Activated naive CD4-positive, alpha-beta T cell treated with anti-CD3 and anti-CD28 coated beads, Interleukin-2, amount 10 ng/mL, durations not matched to agents 7 days and 5 days (primary cell): ENCODE data around the gene ACOX2.

Experiments
- CTCF ChIA-PET: fragments of 350-600 bp; sonication (Branson Sonifier 250); formaldehyde crosslinking; loops from one replicate; lab custom pipeline; 2021; ENCODE audit warnings: antibody characterized with exemption; lab: Charles Lee
- DNase-seq: peaks from one replicate; pipeline ENCODE4 v3.0.0-alpha.2; 2020
- H3K27ac Mint-ChIP-seq: one replicate; pipeline ENCODE4 v1.8.0; 2021; ENCODE audit warnings: mild to moderate bottlenecking, moderate library complexity, mixed read lengths
- H3K27me3 Mint-ChIP-seq: one replicate; pipeline ENCODE4 v1.8.0; 2021; ENCODE audit warnings: mild to moderate bottlenecking, mixed read lengths
- H3K36me3 Mint-ChIP-seq: one replicate; pipeline ENCODE4 v1.8.0; 2021; ENCODE audit warnings: mixed read lengths
- H3K4me1 Mint-ChIP-seq: one replicate; pipeline ENCODE4 v1.8.0; 2021; ENCODE audit warnings: mixed read lengths
- H3K4me3 Mint-ChIP-seq: one replicate; pipeline ENCODE4 v1.8.0; 2021; ENCODE audit warnings: mild to moderate bottlenecking, moderate library complexity, mixed read lengths
- H3K9me3 Mint-ChIP-seq: one replicate; pipeline ENCODE4 v1.8.0; 2021; ENCODE audit warnings: mixed read lengths

ACOX2 gene

GRCh38 chr3:58474967-58475578 is 61.9 kb downstream of the ACOX2 start:
- no peak for DNase-seq
- peaks cover 8% of the 10 kb centered on the region for H3K27me3 Mint-ChIP-seq
- no peak overlapping the region for H3K4me3 Mint-ChIP-seq
- H3K4me1 Mint-ChIP-seq, result peaks cover 48% of the 10 kb centered on the region
- no peak overlapping the region for H3K27ac Mint-ChIP-seq
- no peaks in the 10 kb centered on the region for H3K9me3 Mint-ChIP-seq
- CTCF ChIA-PET, result interaction anchor here (0.9 to 2.2 kb wide), 3 partner anchors 11 to 56 kb away, joined by 3 to 7 read pairs (median 4); no protein-coding TSS in a partner anchor
- no peaks in the 10 kb centered on the region for H3K36me3 Mint-ChIP-seq

- Mint-ChIP-seq H3K4me3 (no peak overlapping the region), H3K27me3 (peaks cover 7% of the 10 kb centered on the region), H3K36me3 (no peaks in the 10 kb centered on the region), H3K27ac (no peak overlapping the region), H3K4me1 (peaks cover 52% of the 10 kb centered on the region), H3K9me3 (no peaks in the 10 kb centered on the region)
- DNase-seq, result no peak
- CTCF ChIA-PET, result interaction anchor here (0.5 to 2.2 kb wide), 5 partner anchors 11 to 141 kb away, joined by 3 to 7 read pairs (median 4); no protein-coding TSS in a partner anchor
Measured at GRCh38 chr3:58474348-58474911, 62.6 kb downstream of the ACOX2 start.

GRCh38 chr3:58473275-58473674 is 63.7 kb downstream of the ACOX2 start:
- no peak for DNase-seq
- Mint-ChIP-seq H3K27ac (no peak overlapping the region), H3K9me3 (no peaks in the 10 kb centered on the region), H3K36me3 (no peaks in the 10 kb centered on the region), H3K4me1 (peaks cover 52% of the 10 kb centered on the region), H3K4me3 (no peak overlapping the region), H3K27me3 (no peaks in the 10 kb centered on the region)
- CTCF ChIA-PET, result interaction anchor here (0.8 to 4.1 kb wide), 5 partner anchors 10 to 139 kb away, joined by 3 to 32 read pairs (median 5); partner anchors contain the start of gene KCTD6

- H3K36me3 Mint-ChIP-seq, result no peaks in the 10 kb centered on the region
- CTCF ChIA-PET, result interaction anchor here (4.1 kb wide), 1 partner anchor 22 kb away, joined by 32 read pairs; the partner anchor contains the start of gene KCTD6
- peaks cover 52% of the 10 kb centered on the region for H3K4me1 Mint-ChIP-seq
- DNase-seq, result peak; percentile 61
- H3K27ac Mint-ChIP-seq, result peak overlapping the region; percentile 93
- no peaks in the 10 kb centered on the region for H3K27me3 Mint-ChIP-seq
- H3K4me3 Mint-ChIP-seq, result no peak overlapping the region
- no peaks in the 10 kb centered on the region for H3K9me3 Mint-ChIP-seq
Measured at GRCh38 chr3:58471025-58471887, 65.7 kb downstream of the ACOX2 start.

GRCh38 chr3:58470363-58471024 is 66.5 kb downstream of the ACOX2 start:
- Mint-ChIP-seq H3K36me3 (no peaks in the 10 kb centered on the region), H3K27me3 (no peaks in the 10 kb centered on the region), H3K9me3 (no peaks in the 10 kb centered on the region), H3K4me1 (peaks cover 52% of the 10 kb centered on the region), H3K27ac (peak overlapping the region; percentile 93), H3K4me3 (no peak overlapping the region)
- DNase-seq, result no peak
- CTCF ChIA-PET, result interaction anchor here (0.8 to 4.1 kb wide), 2 partner anchors 22 to 140 kb away, joined by 3 to 32 read pairs; partner anchors contain the start of gene KCTD6

- CTCF ChIA-PET, result interaction anchor here (0.6 kb wide), 1 partner anchor 153 kb away, joined by 3 read pairs; no protein-coding TSS in a partner anchor
- H3K4me3 Mint-ChIP-seq, result no peak overlapping the region
- no peaks in the 10 kb centered on the region for H3K9me3 Mint-ChIP-seq
- peaks cover 39% of the 10 kb centered on the region for H3K4me1 Mint-ChIP-seq
- no peak overlapping the region for H3K27ac Mint-ChIP-seq
- no peak for DNase-seq
- no peaks in the 10 kb centered on the region for H3K27me3 Mint-ChIP-seq
- no peaks in the 10 kb centered on the region for H3K36me3 Mint-ChIP-seq
Measured at GRCh38 chr3:58469096-58469495, 67.9 kb downstream of the ACOX2 start.

- no peaks in the 10 kb centered on the region for H3K27me3 Mint-ChIP-seq
- no peaks in the 10 kb centered on the region for H3K36me3 Mint-ChIP-seq
- peaks cover 31% of the 10 kb centered on the region for H3K4me1 Mint-ChIP-seq
- H3K9me3 Mint-ChIP-seq, result no peaks in the 10 kb centered on the region
- H3K4me3 Mint-ChIP-seq, result no peak overlapping the region
- CTCF ChIA-PET, result interaction anchor here (1.1 kb wide), 1 partner anchor 161 kb away, joined by 3 read pairs; the partner anchor contains the start of genes HTD2 and RPP14
- DNase-seq, result no peak
- H3K27ac Mint-ChIP-seq, result no peak overlapping the region
Measured at GRCh38 chr3:58466899-58467563, 70.0 kb downstream of the ACOX2 start.

GRCh38 chr3:58464866-58465265 is 72.1 kb downstream of the ACOX2 start:
- Mint-ChIP-seq H3K9me3 (no peaks in the 10 kb centered on the region), H3K36me3 (no peaks in the 10 kb centered on the region), H3K4me3 (no peak overlapping the region), H3K27me3 (no peaks in the 10 kb centered on the region), H3K27ac (no peak overlapping the region), H3K4me1 (peaks cover 10% of the 10 kb centered on the region)
- CTCF ChIA-PET, result interaction anchor here (1.2 kb wide), 1 partner anchor 178 kb away, joined by 3 read pairs; no protein-coding TSS in a partner anchor
- DNase-seq, result no peak

- H3K9me3 Mint-ChIP-seq, result no peaks in the 10 kb centered on the region
- no peaks in the 10 kb centered on the region for H3K27me3 Mint-ChIP-seq
- H3K27ac Mint-ChIP-seq, result no peak overlapping the region
- no peak for DNase-seq
- no peak overlapping the region for H3K4me3 Mint-ChIP-seq
- H3K36me3 Mint-ChIP-seq, result no peaks in the 10 kb centered on the region
- H3K4me1 Mint-ChIP-seq, result peaks cover 8% of the 10 kb centered on the region
- CTCF ChIA-PET, result interaction anchor here (0.7 to 1.3 kb wide), 15 partner anchors 9 to 143 kb away, joined by 3 to 10 read pairs (median 4); partner anchors contain the start of gene KCTD6
Measured at GRCh38 chr3:58463942-58464271, 73.1 kb downstream of the ACOX2 start.

GRCh38 chr3:58463181-58463941 is 73.6 kb downstream of the ACOX2 start:
- Mint-ChIP-seq H3K27me3 (no peaks in the 10 kb centered on the region), H3K4me3 (no peak overlapping the region), H3K9me3 (no peaks in the 10 kb centered on the region), H3K36me3 (no peaks in the 10 kb centered on the region), H3K4me1 (peaks cover 8% of the 10 kb centered on the region), H3K27ac (no peak overlapping the region)
- peak; percentile 74 for DNase-seq
- CTCF ChIA-PET, result interaction anchor here (0.7 to 1.3 kb wide), 15 partner anchors 9 to 143 kb away, joined by 3 to 10 read pairs (median 4); partner anchors contain the start of gene KCTD6

- no peak for DNase-seq
- Mint-ChIP-seq H3K4me1 (peaks cover 8% of the 10 kb centered on the region), H3K4me3 (no peak overlapping the region), H3K27me3 (no peaks in the 10 kb centered on the region), H3K27ac (no peak overlapping the region), H3K9me3 (no peaks in the 10 kb centered on the region), H3K36me3 (no peaks in the 10 kb centered on the region)
- CTCF ChIA-PET, result no interaction called here
Measured at GRCh38 chr3:58462829-58463180, 74.2 kb downstream of the ACOX2 start.

- no peak overlapping the region for H3K27ac Mint-ChIP-seq
- CTCF ChIA-PET, result no interaction called here
- H3K27me3 Mint-ChIP-seq, result no peaks in the 10 kb centered on the region
- peaks cover 4% of the 10 kb centered on the region for H3K36me3 Mint-ChIP-seq
- H3K4me1 Mint-ChIP-seq, result peaks cover 8% of the 10 kb centered on the region
- H3K4me3 Mint-ChIP-seq, result no peak overlapping the region
- DNase-seq, result no peak
- H3K9me3 Mint-ChIP-seq, result peaks cover 10% of the 10 kb centered on the region
Measured at GRCh38 chr3:58459160-58459559, 77.8 kb downstream of the ACOX2 start.
